Measurements from ENCODE around the gene KCNH2.

GRCh38 chr7:151000897-151001495, 22.9 kb upstream of the KCNH2 start:
- TF ChIP-seq CEBPB (IDR thresholded peaks at IDR 0.05; ENCODE audit: borderline replicate concordance in 1 of 2, low read depth in 2 of 2, low read length in 2 of 2) (no peak), POLR2A (IDR thresholded peaks at IDR 0.05; ENCODE audit: low read depth, low read length) (no peak)
